ENCODE measurements around the gene DTNA.

The DTNA gene

GRCh38 chr18:34740101-34740500 lies 30.0 kb downstream of the DTNA start:
- no peaks in the 10 kb centered on the region for H3K36me3 ChIP-seq (ENCODE audit: insufficient read depth, low read length)
- no peak overlapping the region for H3K27ac ChIP-seq (ENCODE audit: low read depth, low read length, poor library complexity, severe bottlenecking)
- H3K9ac ChIP-seq (ENCODE audit: low read length): no peak overlapping the region
- no peaks in the 10 kb centered on the region for H3K4me1 ChIP-seq (ENCODE audit: insufficient read depth, low read length, severe bottlenecking)
- no peak overlapping the region for H3K4me2 ChIP-seq (ENCODE audit: low read length)
- TF ChIP-seq EZH2 (IDR thresholded peaks at IDR 0.05; ENCODE audit: borderline replicate concordance, low read length) (no peak), CTCF (IDR thresholded peaks at IDR 0.05; ENCODE audit: low read length) (no peak)
- no peaks in the 10 kb centered on the region for H3K9me2 ChIP-seq (ENCODE audit: low read depth, low read length)
- no peak overlapping the region for H2AFZ ChIP-seq (ENCODE audit: low read length)
- no peak overlapping the region for H3K4me3 ChIP-seq (ENCODE audit: low read depth, low read length, poor library complexity, severe bottlenecking)
- no peaks in the 10 kb centered on the region for H3K9me3 ChIP-seq (ENCODE audit: low read length)
- H3K79me2 ChIP-seq (ENCODE audit: insufficient read depth, low read length): no peaks in the 10 kb centered on the region
- no peaks in the 10 kb centered on the region for H3K27me3 ChIP-seq (ENCODE audit: insufficient read depth, low read length)
- no peaks in the 10 kb centered on the region for H4K20me1 ChIP-seq (ENCODE audit: insufficient read depth, low read length)
- H3F3A ChIP-seq (ENCODE audit: insufficient read depth, low read length): no peaks in the 10 kb centered on the region

GRCh38 chr18:34740724-34741123 lies 30.6 kb downstream of the DTNA start:
- H3K4me2 ChIP-seq (ENCODE audit: low read length): no peak overlapping the region
- H3K9me2 ChIP-seq (ENCODE audit: low read depth, low read length): no peaks in the 10 kb centered on the region
- no peaks in the 10 kb centered on the region for H3K9me3 ChIP-seq (ENCODE audit: low read length)
- TF ChIP-seq CTCF (IDR thresholded peaks at IDR 0.05; ENCODE audit: low read length): no peak
- no peak overlapping the region for H2AFZ ChIP-seq (ENCODE audit: low read length)
- no peak overlapping the region for H3K27ac ChIP-seq (ENCODE audit: low read depth, low read length, poor library complexity, severe bottlenecking)
- no peaks in the 10 kb centered on the region for H3K27me3 ChIP-seq (ENCODE audit: insufficient read depth, low read length)
- no peaks in the 10 kb centered on the region for H3K36me3 ChIP-seq (ENCODE audit: insufficient read depth, low read length)
- H4K20me1 ChIP-seq (ENCODE audit: insufficient read depth, low read length): no peaks in the 10 kb centered on the region
- H3K9ac ChIP-seq (ENCODE audit: low read length): no peak overlapping the region
- H3K79me2 ChIP-seq (ENCODE audit: insufficient read depth, low read length): no peaks in the 10 kb centered on the region
- no peak overlapping the region for H3K4me3 ChIP-seq (ENCODE audit: low read depth, low read length, poor library complexity, severe bottlenecking)
- H3K4me1 ChIP-seq (ENCODE audit: insufficient read depth, low read length, severe bottlenecking): no peaks in the 10 kb centered on the region
- H3F3A ChIP-seq (ENCODE audit: insufficient read depth, low read length): no peaks in the 10 kb centered on the region

DNA sequence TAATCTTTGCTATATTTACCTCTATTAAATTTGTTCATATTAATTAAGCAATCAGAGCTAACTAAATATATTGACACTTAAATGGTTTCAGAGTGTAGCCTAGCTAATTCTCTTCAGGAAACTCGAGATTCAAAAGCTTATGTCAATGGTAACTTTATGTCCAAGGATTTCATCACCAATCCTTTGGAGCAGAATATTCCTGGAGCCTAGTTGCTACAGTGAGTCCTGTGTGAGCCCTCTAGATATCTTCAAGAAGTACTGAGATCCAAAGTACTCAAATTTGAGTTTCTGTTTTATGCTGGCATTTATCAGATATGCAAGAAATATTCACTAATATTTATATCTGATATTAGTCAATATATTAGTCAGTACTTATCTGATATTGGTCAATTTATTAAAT lies 31.3 kb downstream of the DTNA start:
- Histone ChIP-seq H3K36me3 (ENCODE audit: insufficient read depth, low read length) (no peaks in the 10 kb centered on the region), H3K79me2 (ENCODE audit: insufficient read depth, low read length) (no peaks in the 10 kb centered on the region), H4K20me1 (ENCODE audit: insufficient read depth, low read length) (no peaks in the 10 kb centered on the region), H2AFZ (ENCODE audit: low read length) (no peak overlapping the region), H3K4me3 (ENCODE audit: low read depth, low read length, poor library complexity, severe bottlenecking) (no peak overlapping the region), H3K9me3 (ENCODE audit: low read length) (no peaks in the 10 kb centered on the region), H3K27ac (ENCODE audit: low read depth, low read length, poor library complexity, severe bottlenecking) (no peak overlapping the region), H3K9ac (ENCODE audit: low read length) (no peak overlapping the region), H3F3A (ENCODE audit: insufficient read depth, low read length) (no peaks in the 10 kb centered on the region), H3K4me2 (ENCODE audit: low read length) (no peak overlapping the region), H3K27me3 (ENCODE audit: insufficient read depth, low read length) (no peaks in the 10 kb centered on the region), H3K9me2 (ENCODE audit: low read depth, low read length) (no peaks in the 10 kb centered on the region), H3K4me1 (ENCODE audit: insufficient read depth, low read length, severe bottlenecking) (no peaks in the 10 kb centered on the region)
- TF ChIP-seq CTCF (IDR thresholded peaks at IDR 0.05; ENCODE audit: low read length) (no peak), EZH2 (IDR thresholded peaks at IDR 0.05; ENCODE audit: borderline replicate concordance, low read length) (no peak)

Data from OCI-LY1 (cell line).